Esophagus (tissue), 2 donors: ENCODE data around the gene FAXC. TPM values are rescaled to one million over a fixed set of nuclear protein-coding genes. Genes with fewer than 3 reads are reported as not detected.

Source experiments
- H3K27ac ChIP-seq, 2 donors: one replicate each; pipeline ENCODE4 v1.5.1; 2013; ENCODE audit warnings: low read depth in 2 of 2, mild to moderate bottlenecking in 2 of 2, inconsistent platforms in 1 of 2, low read length in 1 of 2, moderate library complexity in 1 of 2
- H3K27me3 ChIP-seq, 2 donors: one replicate each; pipeline ENCODE4 v1.6.1; 2013; ENCODE audit warnings: low read length in 2 of 2, control low read depth in 1 of 2, mild to moderate bottlenecking in 1 of 2; ENCODE audit not compliant: insufficient read depth in 2 of 2, control insufficient read depth in 1 of 2
- H3K36me3 ChIP-seq, 2 donors: one replicate each; pipeline ENCODE4 v1.6.1; 2013; ENCODE audit warnings: low read length in 1 of 2; ENCODE audit not compliant: control insufficient read depth in 2 of 2, insufficient read depth in 2 of 2
- H3K4me1 ChIP-seq, 2 donors: one replicate each; pipeline ENCODE4 v1.6.1; 2013; ENCODE audit warnings: low read length in 1 of 2; ENCODE audit not compliant: control insufficient read depth in 2 of 2, insufficient read depth in 2 of 2
- H3K4me3 ChIP-seq, 2 donors: one replicate each; pipeline ENCODE4 v1.5.1; 2013; ENCODE audit warnings: low read length in 2 of 2, mild to moderate bottlenecking in 2 of 2, low read depth in 1 of 2, moderate library complexity in 1 of 2
- H3K9me3 ChIP-seq, 2 donors: one replicate each; pipeline ENCODE4 v1.6.1; 2013; ENCODE audit warnings: mild to moderate bottlenecking in 2 of 2, low read depth in 1 of 2, low read length in 1 of 2, moderate library complexity in 1 of 2; ENCODE audit not compliant: control insufficient read depth in 2 of 2, insufficient read depth in 1 of 2
- WGBS, 2 donors: extraction: QIAGEN DNeasy Blood & Tissue Kit; methylation state at CpG; one replicate each; pipeline ENCODE4 v1.1.7; 2013; 5-methylcytosine and 5-hydroxymethylcytosine counted together
- polyA plus RNA-seq, 2 donors: library from polyadenylated mRNA; stranded (reverse); fragments of 200-250 nt; gene quantifications; one replicate each; pipeline ENCODE4 v1.2.3, GENCODE V29; 2013
- donor health status: healthy with polysubstance abuse.
- donor health status: Bipolar disorder and iron deficiency.

FAXC gene
- polyA plus RNA-seq = 1 to 10 TPM; 3.5 to 4.8 TPM

GRCh38 chr6:99349171-99350141 is at the start of gene FAXC:
Gene FAXC, minus strand, starts transcription at chr6:99349674. Its CDS starts 302 bp downstream, at chr6:99349372.
- 0 to 1% methylated on average over 79 to 108 of the region's 108 CpGs for WGBS, 2 donors
- H3K9me3 ChIP-seq = no peaks in the 10 kb centered on the region
- peak within 1 kb of the TSS; percentile 45 to 69 for H3K27ac ChIP-seq

GRCh38 chr6:99397287-99397686 is 47.8 kb upstream of the FAXC start:
- no peaks in the 10 kb centered on the region for H3K4me1 ChIP-seq
- no peaks in the 10 kb centered on the region for H3K27me3 ChIP-seq
- peaks cover 0 to 2% of the 10 kb centered on the region in 2 donors for H3K36me3 ChIP-seq
- H3K4me3 ChIP-seq = no peak overlapping the region
- WGBS, 2 donors = 16 to 53% methylated on average over 1 of the region's 1 CpG
- no peaks in the 10 kb centered on the region for H3K9me3 ChIP-seq
- no peak overlapping the region for H3K27ac ChIP-seq

More at GRCh38 chr6:99349171-99350141, at the start of gene FAXC:
- Histone ChIP-seq H3K4me1 (peaks cover 1 to 4% of the 10 kb centered on the region in 2 donors), H3K36me3 (no peaks in the 10 kb centered on the region), H3K27me3 (no peaks in the 10 kb centered on the region), H3K4me3 (peak within 1 kb of the TSS; percentile 59 to 70)

- Histone ChIP-seq H3K4me3 (peak within 1 kb of the TSS; percentile 84 to 93), H3K27ac (peak within 1 kb of the TSS; percentile 79 to 87), H3K4me1 (no peaks in the 10 kb centered on the region), H3K27me3 (no peaks in the 10 kb centered on the region), H3K36me3 (no peaks in the 10 kb centered on the region), H3K9me3 (no peaks in the 10 kb centered on the region)
- WGBS, 2 donors = 5 to 11% methylated on average over 56 of the region's 56 CpGs
These were observed 44.4 kb upstream of the FAXC start, which contains the start of gene COQ3 for GRCh38 chr6:99393698-99394531. Gene COQ3, minus strand, starts transcription at chr6:99394195. Its CDS starts 16 bp downstream, at chr6:99394179.

- WGBS, 2 donors = 18 to 21% methylated on average over 2 of the region's 2 CpGs
- H3K27me3 ChIP-seq = no peaks in the 10 kb centered on the region
These were observed 43.9 kb upstream of the FAXC start for GRCh38 chr6:99393366-99393697.

GRCh38 chr6:99390896-99391295 is 41.4 kb upstream of the FAXC start:
- WGBS, 2 donors = 92 to 93% methylated on average over 3 of the region's 3 CpGs

More at GRCh38 chr6:99393366-99393697, 43.9 kb upstream of the FAXC start:
- Histone ChIP-seq H3K9me3 (no peaks in the 10 kb centered on the region), H3K4me3 (peak overlapping the region; percentile 84 to 93), H3K4me1 (no peaks in the 10 kb centered on the region), H3K36me3 (no peaks in the 10 kb centered on the region), H3K27ac (peak overlapping the region in 1 of 2 donors; percentile 87)

GRCh38 chr6:99384507-99384906 is 35.0 kb upstream of the FAXC start:
- H3K27me3 ChIP-seq = no peaks in the 10 kb centered on the region
- no peaks in the 10 kb centered on the region for H3K36me3 ChIP-seq
- no peak overlapping the region for H3K27ac ChIP-seq
- no peaks in the 10 kb centered on the region for H3K4me1 ChIP-seq
- 90 to 93% methylated on average over 3 of the region's 3 CpGs for WGBS, 2 donors
- H3K4me3 ChIP-seq = no peak overlapping the region
- H3K9me3 ChIP-seq = no peaks in the 10 kb centered on the region

More at GRCh38 chr6:99390896-99391295, 41.4 kb upstream of the FAXC start:
- Histone ChIP-seq H3K4me3 (no peak overlapping the region), H3K27me3 (no peaks in the 10 kb centered on the region), H3K27ac (no peak overlapping the region), H3K36me3 (no peaks in the 10 kb centered on the region), H3K9me3 (no peaks in the 10 kb centered on the region), H3K4me1 (no peaks in the 10 kb centered on the region)

GRCh38 chr6:99378636-99379035 is 29.2 kb upstream of the FAXC start:
- H3K36me3 ChIP-seq = no peaks in the 10 kb centered on the region
- H3K27ac ChIP-seq = no peak overlapping the region
- H3K4me1 ChIP-seq = no peaks in the 10 kb centered on the region
- H3K27me3 ChIP-seq = no peaks in the 10 kb centered on the region
- H3K4me3 ChIP-seq = no peak overlapping the region
- H3K9me3 ChIP-seq = no peaks in the 10 kb centered on the region

GRCh38 chr6:99369533-99369932 is 20.1 kb upstream of the FAXC start:
- H3K4me3 ChIP-seq = no peak overlapping the region
- no peaks in the 10 kb centered on the region for H3K9me3 ChIP-seq
- H3K27me3 ChIP-seq = no peaks in the 10 kb centered on the region
- H3K36me3 ChIP-seq = no peaks in the 10 kb centered on the region
- no peak overlapping the region for H3K27ac ChIP-seq
- H3K4me1 ChIP-seq = no peaks in the 10 kb centered on the region

- H3K4me3 ChIP-seq = no peak overlapping the region
- no peak overlapping the region for H3K27ac ChIP-seq
- no peaks in the 10 kb centered on the region for H3K4me1 ChIP-seq
- 90 to 95% methylated on average over 2 of the region's 2 CpGs for WGBS, 2 donors
- H3K27me3 ChIP-seq = no peaks in the 10 kb centered on the region
- H3K9me3 ChIP-seq = no peaks in the 10 kb centered on the region
- no peaks in the 10 kb centered on the region for H3K36me3 ChIP-seq
These were observed 17.4 kb upstream of the FAXC start for GRCh38 chr6:99366852-99367251.
